ENCODE results near the gene PLEKHA4. TPM values are rescaled to one million over a fixed set of nuclear protein-coding genes. Genes with fewer than 3 reads are reported as not detected.

The PLEKHA4 gene
- total and polyA plus RNA-seq, 7 donors, result 13.8 to 44.7 (median 20.7) TPM

DNA sequence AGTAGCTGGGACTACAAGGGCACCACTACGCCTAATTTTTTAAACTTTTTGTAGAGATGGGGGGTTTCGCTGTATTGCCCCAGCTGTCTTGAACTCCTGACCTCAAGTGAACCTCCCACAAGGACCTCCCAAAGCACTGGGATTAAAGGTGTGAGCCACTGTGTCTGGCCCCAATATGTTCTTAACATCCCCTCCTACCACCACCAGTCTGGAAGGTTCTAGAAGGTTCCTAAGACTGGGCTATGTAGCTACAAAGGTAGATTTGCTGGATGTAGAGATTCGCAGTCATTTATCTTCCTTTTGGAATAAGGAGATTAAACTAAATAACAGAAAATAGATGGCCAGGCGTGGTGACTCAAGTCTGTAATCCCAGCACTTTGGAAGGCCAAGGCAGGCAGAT lies 37.5 kb downstream of the PLEKHA4 start:
- intact Hi-C loops (cut with DNase I), result no loop called here
- Histone ChIP-seq H3K27ac (no peak overlapping the region), H3K9me3 (no peaks in the 10 kb centered on the region), H3K4me1 (peaks cover 0 to 8% (median 4%) of the 10 kb centered on the region in 4 donors), H3K4me3 (no peak overlapping the region), H3K27me3 (no peaks in the 10 kb centered on the region), H3K36me3 (peaks cover 0 to 34% (median 2%) of the 10 kb centered on the region in 4 donors)
- no peak for DNase-seq
- WGBS, 2 donors, result 91 to 93% methylated on average over 4 of the region's 4 CpGs
- no peak for TF ChIP-seq EP300 (IDR thresholded peaks at IDR 0.05)
- no peak for TF ChIP-seq POLR2AphosphoS5 (IDR thresholded peaks at IDR 0.05)
- no peak for TF ChIP-seq POLR2A (IDR thresholded peaks at IDR 0.05)
- TF ChIP-seq, protein P1, sequence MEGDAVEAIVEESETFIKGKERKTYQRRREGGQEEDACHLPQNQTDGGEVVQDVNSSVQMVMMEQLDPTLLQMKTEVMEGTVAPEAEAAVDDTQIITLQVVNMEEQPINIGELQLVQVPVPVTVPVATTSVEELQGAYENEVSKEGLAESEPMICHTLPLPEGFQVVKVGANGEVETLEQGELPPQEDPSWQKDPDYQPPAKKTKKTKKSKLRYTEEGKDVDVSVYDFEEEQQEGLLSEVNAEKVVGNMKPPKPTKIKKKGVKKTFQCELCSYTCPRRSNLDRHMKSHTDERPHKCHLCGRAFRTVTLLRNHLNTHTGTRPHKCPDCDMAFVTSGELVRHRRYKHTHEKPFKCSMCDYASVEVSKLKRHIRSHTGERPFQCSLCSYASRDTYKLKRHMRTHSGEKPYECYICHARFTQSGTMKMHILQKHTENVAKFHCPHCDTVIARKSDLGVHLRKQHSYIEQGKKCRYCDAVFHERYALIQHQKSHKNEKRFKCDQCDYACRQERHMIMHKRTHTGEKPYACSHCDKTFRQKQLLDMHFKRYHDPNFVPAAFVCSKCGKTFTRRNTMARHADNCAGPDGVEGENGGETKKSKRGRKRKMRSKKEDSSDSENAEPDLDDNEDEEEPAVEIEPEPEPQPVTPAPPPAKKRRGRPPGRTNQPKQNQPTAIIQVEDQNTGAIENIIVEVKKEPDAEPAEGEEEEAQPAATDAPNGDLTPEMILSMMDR (IDR thresholded peaks at IDR 0.05), result no peak

DNA sequence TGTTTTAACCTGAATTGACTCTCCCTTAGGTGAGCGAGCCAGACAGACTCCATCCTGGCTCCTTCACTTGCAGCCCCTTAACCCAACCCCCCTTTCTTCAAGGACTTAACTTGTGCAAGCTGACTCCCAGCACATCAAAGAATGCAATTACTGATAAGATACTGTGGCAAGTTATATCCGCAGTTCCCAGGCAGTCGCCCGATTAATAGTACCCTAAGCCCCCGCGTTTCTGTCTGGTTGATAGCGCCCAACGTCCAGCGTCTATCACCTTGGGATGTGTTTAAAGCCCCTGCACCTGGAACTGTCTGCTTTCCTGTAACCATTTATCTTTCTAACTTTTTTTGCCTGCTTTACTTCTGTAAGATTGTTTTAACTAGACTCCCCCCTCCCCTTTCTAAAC lies 38.3 kb downstream of the PLEKHA4 start:
- intact Hi-C loops (cut with DNase I), result no loop called here
- no peak overlapping the region for H3K4me3 ChIP-seq
- H3K27me3 ChIP-seq, result no peaks in the 10 kb centered on the region
- TF ChIP-seq POLR2AphosphoS5 (IDR thresholded peaks at IDR 0.05), result no peak
- TF ChIP-seq POLR2A (IDR thresholded peaks at IDR 0.05), result no peak
- TF ChIP-seq, protein P1 (IDR thresholded peaks at IDR 0.05), result no peak
- TF ChIP-seq EP300 (IDR thresholded peaks at IDR 0.05), result no peak
- DNase-seq, result no peak
- WGBS, 2 donors, result 89% methylated on average over 9 of the region's 9 CpGs
- H3K9me3 ChIP-seq, result no peaks in the 10 kb centered on the region
- H3K27ac ChIP-seq, result no peak overlapping the region
- no peaks in the 10 kb centered on the region for H3K4me1 ChIP-seq
- H3K36me3 ChIP-seq, result peaks cover 0 to 34% (median 2%) of the 10 kb centered on the region in 4 donors

- H3K27me3 ChIP-seq, result no peaks in the 10 kb centered on the region
- no peak overlapping the region for H3K27ac ChIP-seq
- H3K4me3 ChIP-seq, result no peak overlapping the region
- no peaks in the 10 kb centered on the region for H3K4me1 ChIP-seq
- intact Hi-C loops (cut with DNase I), result no loop called here
- peaks cover 0 to 13% (median 0%) of the 10 kb centered on the region in 4 donors for H3K36me3 ChIP-seq
- TF ChIP-seq POLR2AphosphoS5 (IDR thresholded peaks at IDR 0.05) (no peak), POLR2A (IDR thresholded peaks at IDR 0.05) (no peak), EP300 (IDR thresholded peaks at IDR 0.05) (no peak)
- TF ChIP-seq, protein P1 (IDR thresholded peaks at IDR 0.05), result no peak
- 52 to 79% methylated on average over 8 of the region's 8 CpGs for WGBS, 2 donors
- H3K9me3 ChIP-seq, result no peaks in the 10 kb centered on the region
- DNase-seq, result no peak
Observed at GRCh38 chr19:48826606-48827020, 41.8 kb downstream of the PLEKHA4 start.

- H3K27me3 ChIP-seq, result no peaks in the 10 kb centered on the region
- H3K9me3 ChIP-seq, result no peaks in the 10 kb centered on the region
- no peaks in the 10 kb centered on the region for H3K36me3 ChIP-seq
- no peak for DNase-seq
- intact Hi-C loops (cut with DNase I), result no loop called here
- no peak overlapping the region for H3K27ac ChIP-seq
- H3K4me1 ChIP-seq, result peaks cover 0 to 12% (median 2%) of the 10 kb centered on the region in 4 donors
- WGBS, 2 donors, result 96 to 97% methylated on average over 2 of the region's 2 CpGs
- TF ChIP-seq EP300 (IDR thresholded peaks at IDR 0.05) (no peak), POLR2A (IDR thresholded peaks at IDR 0.05) (no peak), POLR2AphosphoS5 (IDR thresholded peaks at IDR 0.05) (no peak)
- TF ChIP-seq, protein P1 (IDR thresholded peaks at IDR 0.05), result no peak
- H3K4me3 ChIP-seq, result no peak overlapping the region
Observed at GRCh38 chr19:48822514-48822913, 45.9 kb downstream of the PLEKHA4 start.

DNA sequence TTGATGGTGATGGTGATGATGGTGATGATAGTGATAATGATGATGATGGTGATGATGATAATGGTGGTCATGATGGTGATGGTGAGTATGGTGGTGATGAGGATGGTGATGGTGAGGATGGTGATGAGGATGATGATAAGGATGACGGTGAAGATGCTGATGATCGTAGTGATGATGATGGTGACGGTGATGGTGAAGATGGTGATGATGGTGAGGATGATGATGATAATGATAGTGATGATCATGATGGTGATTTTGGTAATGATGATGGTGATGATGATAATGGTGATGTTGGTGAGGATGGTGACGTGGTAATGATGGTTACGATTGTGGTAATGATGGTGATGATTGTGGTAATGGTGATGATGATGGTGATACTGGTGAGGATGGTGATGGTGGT lies 46.8 kb downstream of the PLEKHA4 start:
- H3K27me3 ChIP-seq, result no peaks in the 10 kb centered on the region
- TF ChIP-seq POLR2AphosphoS5 (IDR thresholded peaks at IDR 0.05) (no peak), POLR2A (IDR thresholded peaks at IDR 0.05) (no peak), EP300 (IDR thresholded peaks at IDR 0.05) (no peak)
- TF ChIP-seq, protein P1 (IDR thresholded peaks at IDR 0.05), result no peak
- intact Hi-C loops (cut with DNase I), result no loop called here
- H3K36me3 ChIP-seq, result no peaks in the 10 kb centered on the region
- H3K9me3 ChIP-seq, result no peaks in the 10 kb centered on the region
- peaks cover 0 to 12% (median 2%) of the 10 kb centered on the region in 4 donors for H3K4me1 ChIP-seq
- H3K4me3 ChIP-seq, result no peak overlapping the region
- DNase-seq, result no peak
- no peak overlapping the region for H3K27ac ChIP-seq
- 75 to 77% methylated on average over 5 of the region's 5 CpGs for WGBS, 2 donors
